Brain microvascular endothelial cell (primary cell): ENCODE data around the gene FRMPD2.

Experiments
- DNase-seq: peaks from one replicate; pipeline ENCODE4 v3.0.0-alpha.2; 2020
- H3K27ac ChIP-seq: fragments of 250-450 bp; sonication (Bioruptor Pico); 2 replicates; pipeline ENCODE4 v1.5.1; 2020; ENCODE audit warnings: mild to moderate bottlenecking, moderate library complexity
- H3K27me3 ChIP-seq: fragments of 250-450 bp; sonication (Bioruptor Pico); replicated peaks from 2 replicates; pipeline ENCODE4 v1.5.1; 2020; ENCODE audit warnings: mild to moderate bottlenecking
- H3K36me3 ChIP-seq: fragments of 250-450 bp; sonication (Bioruptor Pico); replicated peaks from 2 replicates; pipeline ENCODE4 v1.5.1; 2020; ENCODE audit warnings: mild to moderate bottlenecking
- H3K4me3 ChIP-seq: 2 replicates; pipeline ENCODE4 v1.5.1; 2011; ENCODE audit warnings: low read depth, mild to moderate bottlenecking, control low read depth, low read length, moderate library complexity
- CTCF ChIP-seq: IDR thresholded peaks from 2 replicates; pipeline ENCODE4 v1.5.1; 2011; ENCODE audit warnings: low read depth, mild to moderate bottlenecking, moderate library complexity, low read length, control low read depth, inconsistent platforms; ENCODE audit errors: missing control alignments
- in situ Hi-C: cut with HindIII; loops from 2 replicates; pipeline ENCODE4 v1.10.0; 2017; ENCODE audit warnings: low sequenced_read_pairs, low pct_ligation_motif_present

The FRMPD2 gene

GRCh38 chr10:48249763-48250351 is 24.6 kb downstream of the FRMPD2 start:
- Histone ChIP-seq H3K36me3 (no peaks in the 10 kb centered on the region), H3K27ac (no peak overlapping the region), H3K4me3 (no peak overlapping the region), H3K27me3 (no peaks in the 10 kb centered on the region)
- DNase-seq: no peak
- no peak for TF ChIP-seq CTCF
- in situ Hi-C loops: no loop called here

GRCh38 chr10:48249004-48249762 is 25.3 kb downstream of the FRMPD2 start:
- TF ChIP-seq CTCF: no peak
- in situ Hi-C loops: no loop called here
- Histone ChIP-seq H3K36me3 (no peaks in the 10 kb centered on the region), H3K4me3 (no peak overlapping the region), H3K27ac (no peak overlapping the region), H3K27me3 (no peaks in the 10 kb centered on the region)
- DNase-seq: no peak

GRCh38 chr10:48248462-48248861 is 26.0 kb downstream of the FRMPD2 start:
- Histone ChIP-seq H3K4me3 (no peak overlapping the region), H3K27me3 (no peaks in the 10 kb centered on the region), H3K36me3 (no peaks in the 10 kb centered on the region), H3K27ac (no peak overlapping the region)
- no peak for DNase-seq
- no peak for TF ChIP-seq CTCF
- in situ Hi-C loops: no loop called here

GRCh38 chr10:48247680-48248079 is 26.8 kb downstream of the FRMPD2 start:
- DNase-seq: no peak
- no peak overlapping the region for H3K4me3 ChIP-seq
- no peak overlapping the region for H3K27ac ChIP-seq
- no peaks in the 10 kb centered on the region for H3K36me3 ChIP-seq
- no peak for TF ChIP-seq CTCF
- in situ Hi-C loops: no loop called here
- no peaks in the 10 kb centered on the region for H3K27me3 ChIP-seq

GRCh38 chr10:48246501-48246900 is 28.0 kb downstream of the FRMPD2 start:
- Histone ChIP-seq H3K36me3 (no peaks in the 10 kb centered on the region), H3K27ac (no peak overlapping the region), H3K27me3 (no peaks in the 10 kb centered on the region), H3K4me3 (no peak overlapping the region)
- no peak for DNase-seq
- no peak for TF ChIP-seq CTCF
- in situ Hi-C loops: no loop called here
